Measurements from ENCODE around the gene OR7C2. TPM values are rescaled to one million over a fixed set of nuclear protein-coding genes. Genes with fewer than 3 reads are reported as not detected.
"Not testable (repeated sequence)": the region's sequence is repeated elsewhere in the genome, so short reads cannot be mapped to it uniquely, and the experiment has no call there.

The OR7C2 gene
- not detected for total RNA-seq

- no peak for ATAC-seq
These were observed at the start of gene OR7C2 for GRCh38 chr19:14941189-14941588. TSS of gene OR7C2 (plus strand) at chr19:14941489. CDS start at chr19:14941489, 0 bp downstream.

- ATAC-seq, result no peak
These were observed 39.5 kb upstream of the OR7C2 start for GRCh38 chr19:14901675-14902260.

DNA sequence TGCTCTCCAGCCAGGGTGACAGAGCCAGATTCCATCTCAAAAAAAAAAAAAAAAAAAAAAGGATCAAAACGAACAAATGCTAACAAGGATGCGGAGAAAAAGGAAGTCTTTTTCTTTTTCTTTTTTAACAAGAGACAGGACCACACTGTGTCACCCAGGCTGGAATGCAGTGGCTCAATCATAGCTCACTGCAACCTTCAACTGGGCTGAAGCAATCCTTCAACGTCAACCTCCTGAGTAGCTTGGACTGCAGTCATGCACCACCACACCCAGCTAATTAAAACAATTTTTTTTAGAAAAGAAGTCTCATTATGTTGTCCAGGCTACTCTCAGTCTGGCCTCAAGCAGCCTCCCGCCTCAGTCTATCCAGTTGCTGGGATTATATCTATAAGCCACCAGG is 34.6 kb upstream of the OR7C2 start:
- no peak for ATAC-seq

DNA sequence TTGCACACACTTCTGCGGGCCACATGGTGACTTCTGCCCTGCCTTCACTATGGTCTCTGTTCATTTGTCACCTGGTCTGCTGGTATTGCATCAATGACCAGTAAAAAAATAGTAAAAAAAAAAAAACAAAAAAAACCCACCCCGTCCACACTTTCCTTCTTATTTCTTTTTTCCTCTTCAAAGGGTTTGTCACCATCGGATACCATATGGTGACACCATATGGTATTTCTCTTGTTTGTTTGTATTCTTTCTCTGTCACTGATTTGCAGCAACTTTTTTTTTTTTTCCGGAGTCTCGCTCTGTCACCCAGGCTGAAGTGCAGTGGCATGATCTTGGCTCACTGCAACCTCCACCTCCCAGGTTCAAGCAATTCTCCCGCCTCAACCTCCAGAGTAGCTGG is 26.2 kb upstream of the OR7C2 start:
- ATAC-seq, result no peak

- ATAC-seq, result no peak
These were observed 24.4 kb upstream of the OR7C2 start for GRCh38 chr19:14916848-14917247.

DNA sequence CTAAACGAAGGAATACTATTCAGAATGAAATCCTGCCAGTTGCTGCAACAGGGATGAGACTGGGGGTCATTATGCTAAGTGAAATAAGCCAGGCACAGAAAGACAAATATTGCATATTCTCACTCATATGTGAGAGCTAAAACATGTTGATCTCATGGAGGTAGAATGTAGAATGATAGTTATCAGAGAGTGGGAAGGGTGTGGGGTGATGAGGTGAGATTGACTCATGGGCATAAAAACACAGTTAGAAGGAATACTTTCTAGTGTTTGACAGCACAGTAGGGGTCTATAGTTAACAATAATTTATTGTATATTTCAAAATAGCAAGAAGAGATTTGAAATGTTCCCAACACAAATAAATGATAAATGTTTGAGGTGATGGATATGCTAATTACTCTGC is 7.8 kb upstream of the OR7C2 start:
- ATAC-seq, result no peak

DNA sequence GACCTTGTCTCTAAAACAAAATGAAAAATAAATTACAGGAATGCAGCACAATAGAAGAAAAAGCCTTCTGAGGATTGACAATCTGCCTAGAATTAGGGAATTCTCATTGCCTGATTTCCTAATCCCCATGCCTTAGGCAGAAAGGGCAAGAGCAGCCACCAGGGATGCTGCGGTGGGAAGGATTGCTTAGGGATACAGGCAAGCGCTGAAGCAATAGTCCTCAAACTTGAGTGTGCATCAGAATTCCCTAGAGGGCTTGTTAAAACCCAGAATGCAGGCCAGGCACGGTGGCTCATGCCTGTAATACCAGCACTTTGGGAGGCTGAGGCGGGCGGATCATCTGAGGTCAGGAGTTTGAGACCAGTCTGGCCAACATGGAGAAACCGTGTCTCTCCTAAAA is 1.0 kb upstream of the OR7C2 start:
- no peak for ATAC-seq

- no peak for ATAC-seq
These were observed 2.3 kb downstream of the OR7C2 start for GRCh38 chr19:14943601-14944000.

- no peak for ATAC-seq
These were observed 3.2 kb downstream of the OR7C2 start for GRCh38 chr19:14944456-14944855.

GRCh38 chr19:14949413-14949812 is 8.1 kb downstream of the OR7C2 start:
- ATAC-seq, result not testable (repeated sequence)

GRCh38 chr19:14949876-14950275 is 8.6 kb downstream of the OR7C2 start:
- no peak for ATAC-seq

DNA sequence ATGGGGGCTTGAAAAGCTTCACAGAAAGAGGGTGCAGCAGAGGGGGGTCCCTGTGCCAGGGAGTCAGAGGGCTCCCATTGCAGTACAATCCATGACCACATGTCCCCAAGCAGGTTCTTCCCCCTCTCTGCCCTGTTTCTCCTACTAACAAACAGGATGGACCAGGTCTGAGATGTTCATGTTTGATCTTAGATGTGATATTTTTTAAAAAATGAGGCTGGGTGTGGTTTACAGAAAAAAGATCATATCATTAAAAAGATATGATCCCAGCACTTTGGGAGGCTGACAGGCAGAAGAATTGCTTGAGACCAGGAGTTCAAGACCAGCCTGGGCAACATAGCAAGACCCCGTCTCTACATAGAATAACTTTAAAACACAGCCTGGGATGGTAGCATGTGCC is 9.1 kb downstream of the OR7C2 start:
- ATAC-seq, result no peak

GRCh38 chr19:14952767-14953166 is 11.5 kb downstream of the OR7C2 start:
- ATAC-seq, result no peak

- peak; percentile 64 for ATAC-seq
These were observed 12.9 kb downstream of the OR7C2 start for GRCh38 chr19:14954071-14954655.

- ATAC-seq, result no peak
These were observed 16.2 kb downstream of the OR7C2 start for GRCh38 chr19:14957464-14957863.

DNA sequence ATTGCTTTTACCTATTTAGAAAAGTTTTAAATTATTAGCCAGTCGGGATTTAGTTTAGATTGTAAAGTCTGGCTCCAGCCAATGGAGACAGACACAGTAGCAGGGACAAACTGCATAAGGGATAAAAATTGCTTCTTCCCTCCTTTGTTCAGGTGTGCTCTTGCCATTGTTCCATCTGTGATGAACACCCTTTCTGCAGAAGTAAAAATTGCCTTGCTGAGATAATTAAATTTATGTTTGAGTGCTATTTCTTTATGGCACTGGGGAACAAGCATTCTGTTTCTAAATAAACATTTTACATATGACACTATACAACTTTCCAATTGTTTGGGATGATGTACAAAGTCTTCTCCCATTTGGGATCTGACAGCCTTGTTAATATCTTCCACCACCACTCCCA is 18.0 kb downstream of the OR7C2 start:
- ATAC-seq, result no peak

GRCh38 chr19:14961956-14962685 is 20.8 kb downstream of the OR7C2 start:
- no peak for ATAC-seq

GRCh38 chr19:14968247-14968646 is 27.0 kb downstream of the OR7C2 start:
- no peak for ATAC-seq

- no peak for ATAC-seq
These were observed 30.2 kb downstream of the OR7C2 start for GRCh38 chr19:14971474-14971873.

GRCh38 chr19:14972676-14973075 is 31.4 kb downstream of the OR7C2 start:
- no peak for ATAC-seq

DNA sequence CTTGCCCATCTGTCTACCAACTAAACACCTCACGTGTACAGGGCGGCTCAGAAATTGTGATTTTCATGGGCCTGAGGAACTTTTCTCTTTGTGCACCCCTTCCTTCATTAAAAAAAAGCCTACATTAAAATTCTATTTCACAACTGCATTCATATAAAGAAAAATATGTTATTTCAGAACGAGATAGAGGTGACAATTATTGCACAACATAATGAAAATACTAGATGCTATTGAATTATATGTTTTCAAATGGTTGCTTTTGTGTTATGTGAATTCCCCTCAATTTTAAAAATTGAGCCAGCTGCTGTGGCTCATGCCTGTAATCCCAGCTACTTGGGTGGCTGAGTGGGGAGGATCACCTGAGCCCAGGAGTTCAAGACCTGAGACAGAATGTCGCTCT is 33.2 kb downstream of the OR7C2 start:
- ATAC-seq, result no peak

GRCh38 chr19:14977128-14977527 is 35.8 kb downstream of the OR7C2 start:
- ATAC-seq, result no peak

DNA sequence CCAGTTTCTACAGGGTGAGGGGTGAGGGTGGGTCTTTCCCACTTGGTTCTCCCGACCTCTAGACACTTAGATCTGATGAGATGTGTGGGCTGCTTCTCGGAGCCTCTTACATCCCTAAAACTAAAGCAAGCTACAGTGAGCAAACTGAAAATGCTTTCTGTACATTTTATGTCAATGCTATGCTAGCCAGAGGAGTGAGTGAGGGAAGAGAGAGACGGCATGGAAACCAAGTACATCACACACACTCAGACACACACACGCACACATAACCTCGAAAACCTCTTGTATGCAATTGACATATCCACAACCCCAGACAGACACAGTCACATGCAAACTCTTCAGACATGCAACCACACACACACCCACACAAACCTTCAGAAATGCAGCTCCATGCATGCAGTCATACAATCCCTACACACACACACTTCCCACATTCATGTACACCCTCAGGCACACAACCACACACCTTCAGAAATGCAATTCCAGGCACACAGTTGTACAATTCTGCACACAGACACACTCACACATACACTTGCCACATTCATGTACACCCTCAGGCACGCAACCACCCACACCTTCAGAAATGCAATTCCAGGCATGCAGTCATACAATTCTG is 37.0 kb downstream of the OR7C2 start:
- no peak for ATAC-seq

Data from esophagus mucosa (tissue), 1 donor.